ENCODE results near the gene ZNF652. TPM values are rescaled to one million over a fixed set of nuclear protein-coding genes. Genes with fewer than 3 reads are reported as not detected.
A peak's percentile ranks its signal among the peaks of the same experiment; 100 is the strongest.

ZNF652 gene
- total RNA-seq, 2 donors from 2014 or later, result 59.7 to 88.5 TPM

- TF ChIP-seq POLR2A (IDR thresholded peaks at IDR 0.05), result no peak
- TF ChIP-seq, protein P1, sequence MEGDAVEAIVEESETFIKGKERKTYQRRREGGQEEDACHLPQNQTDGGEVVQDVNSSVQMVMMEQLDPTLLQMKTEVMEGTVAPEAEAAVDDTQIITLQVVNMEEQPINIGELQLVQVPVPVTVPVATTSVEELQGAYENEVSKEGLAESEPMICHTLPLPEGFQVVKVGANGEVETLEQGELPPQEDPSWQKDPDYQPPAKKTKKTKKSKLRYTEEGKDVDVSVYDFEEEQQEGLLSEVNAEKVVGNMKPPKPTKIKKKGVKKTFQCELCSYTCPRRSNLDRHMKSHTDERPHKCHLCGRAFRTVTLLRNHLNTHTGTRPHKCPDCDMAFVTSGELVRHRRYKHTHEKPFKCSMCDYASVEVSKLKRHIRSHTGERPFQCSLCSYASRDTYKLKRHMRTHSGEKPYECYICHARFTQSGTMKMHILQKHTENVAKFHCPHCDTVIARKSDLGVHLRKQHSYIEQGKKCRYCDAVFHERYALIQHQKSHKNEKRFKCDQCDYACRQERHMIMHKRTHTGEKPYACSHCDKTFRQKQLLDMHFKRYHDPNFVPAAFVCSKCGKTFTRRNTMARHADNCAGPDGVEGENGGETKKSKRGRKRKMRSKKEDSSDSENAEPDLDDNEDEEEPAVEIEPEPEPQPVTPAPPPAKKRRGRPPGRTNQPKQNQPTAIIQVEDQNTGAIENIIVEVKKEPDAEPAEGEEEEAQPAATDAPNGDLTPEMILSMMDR (IDR thresholded peaks at IDR 0.05), result no peak
- no peak for TF ChIP-seq POLR2AphosphoS5 (IDR thresholded peaks at IDR 0.05)
- intact Hi-C loops (cut with DNase I), result no loop called here
- H3K36me3 ChIP-seq, result no peaks in the 10 kb centered on the region
- no peaks in the 10 kb centered on the region for H3K27me3 ChIP-seq (replicated peaks; ENCODE audit: insufficient read depth)
- DNase-seq (ENCODE audit: low spot score), result no peak
- H3K4me3 ChIP-seq, result no peak overlapping the region
- WGBS, result 30% methylated on average over 6 of the region's 6 CpGs
- H3K9me3 ChIP-seq, result no peaks in the 10 kb centered on the region
- H3K4me1 ChIP-seq (replicated peaks), result peaks cover 7% of the 10 kb centered on the region
- peak overlapping the region; percentile 31 to 50 for H3K27ac ChIP-seq
These were observed 27.1 kb downstream of the ZNF652 start for GRCh38 chr17:49334744-49335512.

- no peak for DNase-seq (ENCODE audit: low spot score)
- H3K27ac ChIP-seq, result peak overlapping the region in 1 of 2 donors; percentile 31
- H3K27me3 ChIP-seq (replicated peaks; ENCODE audit: insufficient read depth), result no peaks in the 10 kb centered on the region
- H3K4me3 ChIP-seq, result no peak overlapping the region
- intact Hi-C loops (cut with DNase I), result no loop called here
- H3K9me3 ChIP-seq, result no peaks in the 10 kb centered on the region
- no peaks in the 10 kb centered on the region for H3K36me3 ChIP-seq
- 14% methylated on average over 1 of the region's 1 CpG for WGBS
- TF ChIP-seq POLR2A (IDR thresholded peaks at IDR 0.05), result no peak
- TF ChIP-seq POLR2AphosphoS5 (IDR thresholded peaks at IDR 0.05), result no peak
- H3K4me1 ChIP-seq (replicated peaks), result peaks cover 7% of the 10 kb centered on the region
These were observed 28.2 kb downstream of the ZNF652 start for GRCh38 chr17:49333804-49334203.

DNA sequence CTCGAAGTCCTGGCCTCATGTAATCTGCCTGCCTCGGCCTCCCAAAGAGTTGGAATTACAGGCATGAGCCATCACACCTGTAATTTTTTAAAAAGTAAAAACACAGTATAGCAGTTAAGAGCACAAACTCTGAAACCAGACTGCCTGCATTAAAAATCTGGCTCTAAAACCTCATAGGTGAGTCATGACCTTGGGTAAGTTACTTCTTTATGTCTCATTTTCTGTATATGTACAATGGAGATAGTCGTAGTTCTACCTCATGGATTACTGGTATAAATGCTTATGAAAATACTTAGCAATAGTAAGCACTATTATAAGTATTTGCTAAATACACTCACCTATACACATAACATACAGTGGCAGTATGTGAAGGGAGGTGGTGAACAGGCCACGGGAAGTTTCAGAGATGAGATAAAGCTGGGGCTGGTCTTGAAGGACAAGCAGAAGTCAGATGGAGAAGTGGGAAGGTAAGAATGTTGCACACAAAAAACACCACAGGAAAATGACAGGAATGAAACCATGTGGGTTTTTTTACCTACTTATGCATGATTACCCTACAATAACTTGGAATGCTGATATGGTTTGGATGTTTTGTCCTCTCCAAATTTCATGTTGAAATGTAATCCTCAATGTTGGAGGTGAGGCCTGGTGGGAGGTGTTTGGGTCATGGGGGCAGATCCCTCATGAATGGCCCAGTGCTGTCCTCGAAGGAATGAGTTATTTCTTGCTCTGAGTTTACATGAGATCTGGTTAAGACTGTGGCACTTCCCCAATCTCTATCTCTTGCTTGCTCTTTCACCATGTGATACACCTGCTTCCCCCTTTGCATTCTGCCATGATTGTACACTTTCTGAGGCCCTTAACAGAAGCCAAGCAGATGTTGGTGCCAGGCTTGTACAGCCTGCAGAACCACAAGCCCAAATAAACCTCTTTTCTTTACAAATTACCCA is 33.9 kb downstream of the ZNF652 start:
- 78% methylated on average over 5 of the region's 5 CpGs for WGBS
- no peak overlapping the region for H3K4me3 ChIP-seq
- TF ChIP-seq, protein P1 (IDR thresholded peaks at IDR 0.05), result no peak
- no peak for TF ChIP-seq POLR2A (IDR thresholded peaks at IDR 0.05)
- TF ChIP-seq POLR2AphosphoS5 (IDR thresholded peaks at IDR 0.05), result no peak
- no peak overlapping the region for H3K27ac ChIP-seq
- no peak for DNase-seq (ENCODE audit: low spot score)
- intact Hi-C loops (cut with DNase I), result no loop called here
- no peaks in the 10 kb centered on the region for H3K36me3 ChIP-seq
- H3K4me1 ChIP-seq (replicated peaks), result no peaks in the 10 kb centered on the region
- no peaks in the 10 kb centered on the region for H3K9me3 ChIP-seq
- no peaks in the 10 kb centered on the region for H3K27me3 ChIP-seq (replicated peaks; ENCODE audit: insufficient read depth)

DNA sequence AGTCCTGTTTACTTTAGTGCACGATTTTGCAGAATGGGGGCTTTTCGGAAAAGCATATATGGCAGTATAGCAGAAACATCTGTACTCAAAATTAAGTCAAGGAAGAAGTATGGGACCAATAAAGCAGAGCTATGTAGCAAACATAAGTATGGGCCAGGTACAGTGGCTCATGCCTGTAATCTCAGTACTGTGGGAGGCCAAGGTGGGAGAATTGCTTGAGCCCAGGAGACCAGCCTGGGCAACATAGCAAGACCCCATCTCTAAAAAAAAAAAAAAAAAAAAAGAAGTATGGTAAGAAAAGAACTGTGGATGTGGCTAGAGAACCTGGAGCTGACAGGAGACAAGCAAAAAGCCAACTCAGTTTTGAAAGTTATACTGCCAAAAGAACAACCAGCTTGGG is 36.1 kb downstream of the ZNF652 start:
- 93% methylated on average over 2 of the region's 2 CpGs for WGBS
- Histone ChIP-seq H3K27ac (no peak overlapping the region), H3K27me3 (replicated peaks; ENCODE audit: insufficient read depth) (no peaks in the 10 kb centered on the region), H3K9me3 (no peaks in the 10 kb centered on the region), H3K4me1 (replicated peaks) (no peaks in the 10 kb centered on the region), H3K36me3 (no peaks in the 10 kb centered on the region), H3K4me3 (no peak overlapping the region)
- intact Hi-C loops (cut with DNase I), result no loop called here
- no peak for DNase-seq (ENCODE audit: low spot score)
- TF ChIP-seq, protein P1 (IDR thresholded peaks at IDR 0.05), result no peak
- TF ChIP-seq POLR2A (IDR thresholded peaks at IDR 0.05) (no peak), POLR2AphosphoS5 (IDR thresholded peaks at IDR 0.05) (no peak)

- Histone ChIP-seq H3K27ac (no peak overlapping the region), H3K36me3 (no peaks in the 10 kb centered on the region), H3K4me3 (no peak overlapping the region), H3K27me3 (replicated peaks; ENCODE audit: insufficient read depth) (no peaks in the 10 kb centered on the region), H3K9me3 (no peaks in the 10 kb centered on the region), H3K4me1 (replicated peaks) (peaks cover 2% of the 10 kb centered on the region)
- WGBS, result 53% methylated on average over 6 of the region's 6 CpGs
- intact Hi-C loops (cut with DNase I), result loop anchor here (10.0 kb wide), 1 partner anchor 236 kb away; no protein-coding TSS in a partner anchor
- DNase-seq (ENCODE audit: low spot score), result no peak
- TF ChIP-seq POLR2A (IDR thresholded peaks at IDR 0.05) (no peak), POLR2AphosphoS5 (IDR thresholded peaks at IDR 0.05) (no peak)
- TF ChIP-seq, protein P1 (IDR thresholded peaks at IDR 0.05), result no peak
These were observed 43.5 kb downstream of the ZNF652 start for GRCh38 chr17:49318435-49318965.

Measured in prostate gland (tissue), 2 donors.